Fibroblast of lung (primary cell): ENCODE data around the gene KLF8.

Experiments
- EZH2 ChIP-seq: IDR thresholded peaks from 2 replicates; pipeline ENCODE4 v1.5.1; 2012; ENCODE audit warnings: low read length, control low read depth, mild to moderate bottlenecking; ENCODE audit errors: missing control alignments
- TF ChIP-seq, protein P1 (sequence below), 2 donors: IDR thresholded peaks in 1 of 2; conservative IDR thresholded peaks in 1 of 2; 1 replicate in 1 of 2; 2 replicates in 1 of 2; pipeline ENCODE4 v1.5.1; 2011 to 2012; ENCODE audit warnings: low read length in 2 of 2, control low read depth in 1 of 2, inconsistent platforms in 1 of 2, low read depth in 1 of 2, mild to moderate bottlenecking in 1 of 2

DNA sequence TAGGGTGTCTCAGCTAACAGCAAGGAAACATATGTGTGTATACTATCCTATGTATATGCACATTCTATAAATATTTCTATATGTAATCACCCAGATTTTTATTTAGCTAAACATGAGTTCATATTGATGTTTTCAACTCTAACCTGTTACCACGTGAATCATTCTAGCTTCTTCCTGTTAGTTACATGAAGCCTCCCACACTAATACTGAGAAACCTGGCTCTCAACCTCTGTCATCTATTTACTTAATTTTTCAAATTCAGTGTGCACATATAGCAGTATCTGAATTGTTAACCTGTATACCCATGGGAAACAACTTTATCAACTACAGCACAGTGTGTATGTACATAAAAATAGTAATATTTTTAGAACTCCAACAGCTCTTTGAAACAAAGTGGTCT, 57.3 kb downstream of the KLF8 start:
- TF ChIP-seq, protein P1, sequence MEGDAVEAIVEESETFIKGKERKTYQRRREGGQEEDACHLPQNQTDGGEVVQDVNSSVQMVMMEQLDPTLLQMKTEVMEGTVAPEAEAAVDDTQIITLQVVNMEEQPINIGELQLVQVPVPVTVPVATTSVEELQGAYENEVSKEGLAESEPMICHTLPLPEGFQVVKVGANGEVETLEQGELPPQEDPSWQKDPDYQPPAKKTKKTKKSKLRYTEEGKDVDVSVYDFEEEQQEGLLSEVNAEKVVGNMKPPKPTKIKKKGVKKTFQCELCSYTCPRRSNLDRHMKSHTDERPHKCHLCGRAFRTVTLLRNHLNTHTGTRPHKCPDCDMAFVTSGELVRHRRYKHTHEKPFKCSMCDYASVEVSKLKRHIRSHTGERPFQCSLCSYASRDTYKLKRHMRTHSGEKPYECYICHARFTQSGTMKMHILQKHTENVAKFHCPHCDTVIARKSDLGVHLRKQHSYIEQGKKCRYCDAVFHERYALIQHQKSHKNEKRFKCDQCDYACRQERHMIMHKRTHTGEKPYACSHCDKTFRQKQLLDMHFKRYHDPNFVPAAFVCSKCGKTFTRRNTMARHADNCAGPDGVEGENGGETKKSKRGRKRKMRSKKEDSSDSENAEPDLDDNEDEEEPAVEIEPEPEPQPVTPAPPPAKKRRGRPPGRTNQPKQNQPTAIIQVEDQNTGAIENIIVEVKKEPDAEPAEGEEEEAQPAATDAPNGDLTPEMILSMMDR (conservative IDR thresholded peaks at IDR 0.05 in 1 of 2, IDR thresholded peaks at IDR 0.05 in 1 of 2; ENCODE audit: low read depth in 1 of 2, low read length in 2 of 2): no peak
- TF ChIP-seq EZH2: no peak
